GM21367 (cell line): ENCODE measurements around the gene ATRN.
"Not testable (repeated sequence)": the region's sequence is repeated elsewhere in the genome, so short reads cannot be mapped to it uniquely, and the experiment has no call there.

Experiments used
- ATAC-seq: cut with Tn5 transposase; IDR thresholded peaks from one replicate; pipeline ENCODE4 v1.9.1; 2021; ENCODE audit not compliant: unreplicated experiment

Gene ATRN

GRCh38 chr20:3470627-3471396, at the start of gene ATRN:
ATRN (plus strand) TSS chr20:3471018; CDS start chr20:3471108, 90 bp downstream.
- peak; percentile 71 for ATAC-seq

- no peak for ATAC-seq
These were observed 48.8 kb upstream of the ATRN start for GRCh38 chr20:3421985-3422384.

- ATAC-seq: no peak
These were observed 47.7 kb upstream of the ATRN start for GRCh38 chr20:3423126-3423525.

- ATAC-seq: not testable (repeated sequence)
These were observed 44.1 kb upstream of the ATRN start for GRCh38 chr20:3426766-3427165.

- peak; percentile 87 for ATAC-seq
These were observed 40.3 kb upstream of the ATRN start for GRCh38 chr20:3430376-3431069.

- ATAC-seq: no peak
These were observed 39.7 kb upstream of the ATRN start for GRCh38 chr20:3431109-3431508.

GRCh38 chr20:3432844-3433243, 38.0 kb upstream of the ATRN start:
- ATAC-seq: no peak

GRCh38 chr20:3433744-3434143, 37.1 kb upstream of the ATRN start:
- ATAC-seq: no peak

GRCh38 chr20:3434232-3434631, 36.6 kb upstream of the ATRN start:
- ATAC-seq: no peak

GRCh38 chr20:3436864-3437574, 33.8 kb upstream of the ATRN start:
- no peak for ATAC-seq

GRCh38 chr20:3446779-3447178, 24.0 kb upstream of the ATRN start:
- ATAC-seq: no peak

- no peak for ATAC-seq
These were observed 23.5 kb upstream of the ATRN start for GRCh38 chr20:3447321-3447720.

- no peak for ATAC-seq
These were observed 21.5 kb upstream of the ATRN start for GRCh38 chr20:3449319-3449718.

- no peak for ATAC-seq
These were observed 18.7 kb upstream of the ATRN start for GRCh38 chr20:3452136-3452535.

GRCh38 chr20:3452690-3453089, 18.1 kb upstream of the ATRN start:
- no peak for ATAC-seq

- no peak for ATAC-seq
These were observed 16.0 kb upstream of the ATRN start for GRCh38 chr20:3454831-3455230.

- ATAC-seq: no peak
These were observed 14.2 kb upstream of the ATRN start for GRCh38 chr20:3456648-3457047.

GRCh38 chr20:3459881-3460307, 10.9 kb upstream of the ATRN start:
- ATAC-seq: no peak

GRCh38 chr20:3461211-3461771, 9.5 kb upstream of the ATRN start:
- no peak for ATAC-seq

- ATAC-seq: no peak
These were observed 8.7 kb upstream of the ATRN start for GRCh38 chr20:3461911-3462677.

- ATAC-seq: no peak
These were observed 6.7 kb upstream of the ATRN start for GRCh38 chr20:3464166-3464565.
